Transverse colon (tissue), 4 donors: ENCODE results near the gene EDN3. TPM values are rescaled to one million over a fixed set of nuclear protein-coding genes. Genes with fewer than 3 reads are reported as not detected.

Experiments used
- DNase-seq: peaks from one replicate; pipeline ENCODE4 v3.0.0-alpha.2; 2019
- H3K27ac ChIP-seq, 4 donors: fragments of 200-600 bp; sonication (generic); 2 replicates each; pipeline ENCODE4 v1.5.1; 2016 to 2018; ENCODE audit warnings: inconsistent platforms in 4 of 4
- H3K27me3 ChIP-seq: fragments of 200-600 bp; sonication (generic); 2 replicates; pipeline ENCODE4 v1.5.1; 2017; ENCODE audit warnings: inconsistent platforms
- H3K36me3 ChIP-seq, 4 donors: fragments of 200-600 bp; sonication (generic); 2 replicates each; pipeline ENCODE4 v1.5.1; 2017 to 2019; ENCODE audit warnings: inconsistent platforms in 4 of 4
- H3K4me1 ChIP-seq, 4 donors: fragments of 200-600 bp; sonication (generic); 2 replicates each; pipeline ENCODE4 v1.5.1; 2017 to 2020; ENCODE audit warnings: inconsistent platforms in 4 of 4
- H3K4me3 ChIP-seq, 4 donors: fragments of 200-600 bp; sonication (generic); 1 replicate in 1 of 4; 2 replicates in 3 of 4; pipeline versions ENCODE4 v1.5.1 to v1.6.1; 2017 to 2019; ENCODE audit warnings: inconsistent platforms in 4 of 4
- H3K9me3 ChIP-seq, 2 donors: fragments of 200-600 bp; sonication (generic); 2 replicates each; pipeline ENCODE4 v1.5.1; 2017 to 2019; ENCODE audit warnings: inconsistent platforms in 2 of 2
- CTCF ChIP-seq, 5 experiments: fragments of 200-600 bp in 3 of 5; fragments of 450-650 bp in 2 of 5; sonication (generic) in 3 of 5; IDR thresholded peaks; 1 replicate in 2 of 5; 2 replicates in 3 of 5; pipeline ENCODE4 v1.5.1; 2016 to 2017; ENCODE audit warnings: antibody characterized with exemption in 5 of 5, inconsistent platforms in 3 of 5, mild to moderate bottlenecking in 2 of 5, moderate library complexity in 1 of 5
- EP300 ChIP-seq: sonication (generic); formaldehyde crosslinking; IDR thresholded peaks from one replicate; pipeline ENCODE4 v1.6.1; 2017; ENCODE audit warnings: antibody characterized with exemption, low read depth
- POLR2A ChIP-seq: fragments of 450-650 bp; IDR thresholded peaks from one replicate; pipeline ENCODE4 v1.6.1; 2016; ENCODE audit warnings: antibody characterized with exemption, mild to moderate bottlenecking, moderate library complexity
- POLR2AphosphoS5 ChIP-seq, 3 donors: sonication (generic); formaldehyde crosslinking; IDR thresholded peaks; one replicate each; pipeline ENCODE4 v1.6.1; 2016; ENCODE audit warnings: antibody characterized with exemption in 3 of 3
- WGBS, 2 donors: methylation state at CpG; one replicate each; pipeline ENCODE4 v1.1.5; 2018; ENCODE audit warnings: low coverage in 1 of 2; 5-methylcytosine and 5-hydroxymethylcytosine counted together
- in situ Hi-C, 4 donors: fragments of 200-750 bp; cut with MboI; loops; one replicate each; pipeline versions ENCODE4 v1.15.0 to v1.15.1; 2017; ENCODE audit warnings: low sequenced_read_pairs in 3 of 4, low pct_ligation_motif_present in 1 of 4, low pct_unique_long_range_greater_than_20kb in 1 of 4
- intact Hi-C: fragments of 100-400 bp; cut with DNase I; formaldehyde crosslinking; loops from one replicate; pipeline ENCODE4 v1.15.1; 2023; ENCODE audit warnings: low total_unique reads
- total RNA-seq, 4 donors: library from RNA; depleted of rRNA; stranded (reverse); fragments of >200 nt; gene quantifications; one replicate each; pipeline ENCODE4 v1.1.0, GENCODE V29; 2016

The EDN3 gene
- total RNA-seq, 4 donors from 2014 or later: 13.1 to 127 (median 76.8) TPM

- no peak for DNase-seq
- in situ Hi-C loops: no loop called here
- TF ChIP-seq CTCF (IDR thresholded peaks at IDR 0.05) (no peak), EP300 (no peak), POLR2AphosphoS5 (IDR thresholded peaks at IDR 0.05) (no peak), POLR2A (no peak)
- Histone ChIP-seq H3K36me3 (no peaks in the 10 kb centered on the region), H3K4me1 (no peaks in the 10 kb centered on the region), H3K27ac (no peak overlapping the region), H3K4me3 (no peak overlapping the region), H3K27me3 (peaks cover 11% of the 10 kb centered on the region), H3K9me3 (no peaks in the 10 kb centered on the region)
- intact Hi-C loops: no loop called here
- WGBS, 2 donors: 90 to 95% methylated on average over 4 of the region's 4 CpGs
These were observed 60.5 kb downstream of the EDN3 start for GRCh38 chr20:59360934-59361333.

- no peak for DNase-seq
- H3K4me1 ChIP-seq: no peaks in the 10 kb centered on the region
- H3K36me3 ChIP-seq: no peaks in the 10 kb centered on the region
- in situ Hi-C loops: no loop called here
- intact Hi-C loops: no loop called here
- H3K27me3 ChIP-seq: peaks cover 11% of the 10 kb centered on the region
- TF ChIP-seq POLR2AphosphoS5 (IDR thresholded peaks at IDR 0.05): no peak
- TF ChIP-seq POLR2A: no peak
- TF ChIP-seq EP300: no peak
- TF ChIP-seq CTCF (IDR thresholded peaks at IDR 0.05): no peak
- no peaks in the 10 kb centered on the region for H3K9me3 ChIP-seq
- 62 to 65% methylated on average over 5 of the region's 5 CpGs for WGBS, 2 donors
- H3K4me3 ChIP-seq: no peak overlapping the region
- no peak overlapping the region for H3K27ac ChIP-seq
These were observed 61.0 kb downstream of the EDN3 start for GRCh38 chr20:59361411-59361810.

GRCh38 chr20:59363101-59363500 is 62.7 kb downstream of the EDN3 start:
- no peaks in the 10 kb centered on the region for H3K9me3 ChIP-seq
- no peaks in the 10 kb centered on the region for H3K4me1 ChIP-seq
- 80 to 82% methylated on average over 3 to 12 of the region's 12 CpGs for WGBS, 2 donors
- no peak for DNase-seq
- no peak overlapping the region for H3K4me3 ChIP-seq
- no peak overlapping the region for H3K27ac ChIP-seq
- intact Hi-C loops: no loop called here
- TF ChIP-seq CTCF (IDR thresholded peaks at IDR 0.05) (no peak), EP300 (no peak), POLR2A (no peak), POLR2AphosphoS5 (IDR thresholded peaks at IDR 0.05) (no peak)
- no peaks in the 10 kb centered on the region for H3K36me3 ChIP-seq
- H3K27me3 ChIP-seq: peaks cover 7% of the 10 kb centered on the region
- in situ Hi-C loops: no loop called here

- Histone ChIP-seq H3K4me3 (no peak overlapping the region), H3K27me3 (peaks cover 7% of the 10 kb centered on the region), H3K27ac (no peak overlapping the region), H3K9me3 (no peaks in the 10 kb centered on the region), H3K4me1 (no peaks in the 10 kb centered on the region), H3K36me3 (no peaks in the 10 kb centered on the region)
- TF ChIP-seq EP300: no peak
- TF ChIP-seq CTCF (IDR thresholded peaks at IDR 0.05): no peak
- no peak for TF ChIP-seq POLR2AphosphoS5 (IDR thresholded peaks at IDR 0.05)
- TF ChIP-seq POLR2A: no peak
- intact Hi-C loops (no loop called here), in situ Hi-C loops (no loop called here)
- DNase-seq: no peak
- WGBS, 2 donors: 77 to 80% methylated on average over 4 to 6 of the region's 6 CpGs
These were observed 64.2 kb downstream of the EDN3 start for GRCh38 chr20:59364611-59365010.
